Pancreas (tissue), 10 donors: Measurements from ENCODE around the gene PLCB2. TPM values are rescaled to one million over a fixed set of nuclear protein-coding genes. Genes with fewer than 3 reads are reported as not detected.

ENCODE experiments used
- ATAC-seq, 4 donors: fragments of 200-7000 bp; cut with Tn5 transposase; one replicate each; pipeline versions ENCODE4 v1.8.0 to v1.9.1; 2020; ENCODE audit warnings: mild to moderate bottlenecking in 4 of 4, moderate library complexity in 4 of 4
- DNase-seq, 6 donors: peaks; one replicate each; pipeline ENCODE4 v3.0.0-alpha.2; 2020
- FAIRE-seq: peaks from 2 replicates; lab custom pipeline; 2012; peaks lifted over from hg19 to GRCh38; lab: Jason Lieb, UNC
- H3K27ac ChIP-seq, 4 donors: fragments of 200-600 bp; sonication (generic); 1 replicate in 3 of 4; 2 replicates in 1 of 4; pipeline versions ENCODE4 v1.5.0 to v1.8.0; 2020
- H3K27me3 ChIP-seq, 4 donors: fragments of 200-600 bp; one replicate each; pipeline ENCODE4 v1.8.0; 2021
- H3K36me3 ChIP-seq, 3 donors: fragments of 200-600 bp; sonication (generic) in 1 of 3; one replicate each; pipeline versions ENCODE4 v1.5.0 to v1.8.0; 2020 to 2021
- H3K4me1 ChIP-seq, 3 donors: fragments of 200-600 bp; one replicate each; pipeline ENCODE4 v1.8.0; 2021
- H3K4me3 ChIP-seq, 4 donors: fragments of 200-600 bp; sonication (generic) in 2 of 4; one replicate each; pipeline versions ENCODE4 v1.5.0 to v1.8.0; 2020 to 2021
- H3K9me3 ChIP-seq, 4 donors: fragments of 200-600 bp; one replicate each; pipeline ENCODE4 v1.8.0; 2021
- CTCF ChIP-seq, 4 donors: fragments of 200-600 bp; sonication (generic) in 3 of 4; IDR thresholded peaks; one replicate each; pipeline versions ENCODE4 v1.5.0 to v1.8.0; 2021; ENCODE audit warnings: antibody characterized with exemption in 4 of 4
- WGBS, 2 donors: extraction: QIAGEN DNeasy Blood & Tissue Kit; methylation state at CpG; one replicate each; pipeline ENCODE4 v1.1.7; 2013; 5-methylcytosine and 5-hydroxymethylcytosine counted together
- intact Hi-C, 3 donors: fragments of 100-400 bp; cut with DNase I; formaldehyde crosslinking; loops; one replicate each; pipeline versions ENCODE4 v1.11.1 to v1.14.2; 2022
- polyA plus RNA-seq, 2 donors: library from polyadenylated mRNA; stranded (reverse); fragments of 200-250 nt; gene quantifications; one replicate each; pipeline ENCODE4 v1.2.3, GENCODE V29; 2013
- total RNA-seq, 6 donors: library from RNA; stranded (reverse); fragmentation: NEBNext Ultra II Directional in 4 of 6; extraction: Animal tissue kit (Norgen Biotek cat#: 25700) in 4 of 6; gene quantifications; one replicate each; pipeline versions ENCODE4 v1.2.1 to v1.2.4, GENCODE V29; 2021 to 2023
- donor health status: healthy with polysubstance abuse.
- donor health status: DM: no; HTN: no; CAD: no; lungs with moderate emphysema.
- donor health status: DM: no; HTN: no; CAD: no.
- donor health status: control.
- donor health status: control.
- donor health status: Bipolar disorder and iron deficiency.
- donor health status: DM: yes; HTN: yes; CAD: no.
- donor health status: DM: no; HTN: no; CAD: no.
- donor health status: DM: no; HTN: no; CAD: no.
- donor health status: DM: yes; HTN: yes; CAD: no.

Gene PLCB2
- total and polyA plus RNA-seq, 8 donors, result 0.94 to 23.5 (median 5.7) TPM

GRCh38 chr15:40302981-40303380 lies 4.8 kb downstream of the PLCB2 start:
- TF ChIP-seq CTCF (IDR thresholded peaks at IDR 0.05), result no peak
- 56 to 65% methylated on average over 10 to 11 of the region's 11 CpGs for WGBS, 2 donors
- no peaks in the 10 kb centered on the region for H3K4me1 ChIP-seq
- intact Hi-C loops, result no loop called here
- H3K27ac ChIP-seq, result no peak overlapping the region
- H3K9me3 ChIP-seq, result no peaks in the 10 kb centered on the region
- ATAC-seq, result no peak
- no peaks in the 10 kb centered on the region for H3K36me3 ChIP-seq
- peak in 2 of 6 donors; percentile 21 to 40 for DNase-seq
- H3K4me3 ChIP-seq, result no peak overlapping the region
- no peak for FAIRE-seq
- H3K27me3 ChIP-seq, result no peaks in the 10 kb centered on the region

DNA sequence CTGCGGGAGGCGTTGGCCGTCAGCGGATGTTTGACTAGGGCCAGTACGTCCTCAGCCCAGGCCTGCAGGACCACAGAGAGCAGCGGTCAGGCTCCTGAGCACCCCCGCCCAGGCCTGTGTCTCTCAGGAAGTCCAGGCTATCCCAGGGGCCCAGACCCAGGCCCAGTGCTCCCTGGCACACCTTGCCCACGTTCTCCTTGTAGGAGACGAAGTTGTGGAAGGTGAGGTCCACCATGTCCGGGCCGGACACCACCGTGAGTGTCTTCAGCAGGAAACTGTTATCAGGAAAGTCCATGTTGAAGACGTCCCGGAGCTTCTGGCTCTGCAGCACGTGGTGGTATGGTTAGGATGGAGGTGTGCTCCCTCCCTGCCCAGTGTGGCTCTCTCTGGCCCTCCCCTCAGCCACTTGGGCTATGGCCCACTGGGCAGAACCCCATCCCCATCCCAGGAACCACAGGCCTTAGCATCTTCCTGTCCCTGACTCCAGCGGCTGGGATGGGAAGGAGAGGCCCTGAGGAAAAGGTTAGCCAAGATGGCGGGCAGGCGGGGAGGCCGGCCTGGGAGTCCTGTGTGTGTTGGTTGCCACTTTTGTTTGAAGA lies 5.3 kb downstream of the PLCB2 start:
- no peak for ATAC-seq
- 86 to 90% methylated on average over 19 of the region's 19 CpGs for WGBS, 2 donors

GRCh38 chr15:40301467-40302179 lies 6.1 kb downstream of the PLCB2 start:
- FAIRE-seq, result no peak
- ATAC-seq, result peak in 1 of 4 donors; percentile 31
- H3K4me1 ChIP-seq, result no peaks in the 10 kb centered on the region
- H3K36me3 ChIP-seq, result no peaks in the 10 kb centered on the region
- intact Hi-C loops, result no loop called here
- no peaks in the 10 kb centered on the region for H3K9me3 ChIP-seq
- H3K4me3 ChIP-seq, result no peak overlapping the region
- no peaks in the 10 kb centered on the region for H3K27me3 ChIP-seq
- no peak for TF ChIP-seq CTCF (IDR thresholded peaks at IDR 0.05)
- peak in 2 of 6 donors; percentile 9 to 42 for DNase-seq
- no peak overlapping the region for H3K27ac ChIP-seq
- WGBS, 2 donors, result 72 to 74% methylated on average over 12 of the region's 12 CpGs

More for the DNA sequence above, 5.3 kb downstream of the PLCB2 start:
- H3K27me3 ChIP-seq, result no peaks in the 10 kb centered on the region
- no peak overlapping the region for H3K27ac ChIP-seq
- no peaks in the 10 kb centered on the region for H3K9me3 ChIP-seq
- no peaks in the 10 kb centered on the region for H3K4me1 ChIP-seq
- intact Hi-C loops, result no loop called here
- DNase-seq (peak in 2 of 6 donors; percentile 16 to 49), FAIRE-seq (no peak)
- H3K4me3 ChIP-seq, result no peak overlapping the region
- TF ChIP-seq CTCF (IDR thresholded peaks at IDR 0.05), result no peak
- H3K36me3 ChIP-seq, result no peaks in the 10 kb centered on the region

DNA sequence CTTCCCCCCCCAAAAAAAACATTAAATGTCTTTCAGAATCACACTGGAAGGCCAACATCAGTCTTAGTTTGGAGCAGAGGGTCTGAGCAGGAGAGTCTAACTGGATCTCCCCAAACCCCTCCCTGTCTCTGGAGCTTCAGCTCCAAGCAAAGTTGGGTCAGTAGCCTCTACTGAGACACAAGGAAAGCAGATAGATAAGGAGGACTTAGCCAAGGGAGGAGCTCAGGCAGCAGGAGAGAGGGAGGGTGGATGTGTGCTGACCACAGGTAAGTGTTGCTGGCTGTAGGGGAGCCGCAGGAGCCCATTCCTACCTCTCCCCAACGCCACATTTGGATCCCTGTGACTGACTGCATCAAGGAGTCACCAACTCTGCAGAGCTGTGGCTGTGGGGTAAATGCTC lies 7.0 kb downstream of the PLCB2 start:
- peak in 2 of 6 donors; percentile 1 to 7 for DNase-seq
- ATAC-seq, result no peak
- H3K27me3 ChIP-seq, result no peaks in the 10 kb centered on the region
- intact Hi-C loops, result no loop called here
- 94 to 100% methylated on average over 2 of the region's 2 CpGs for WGBS, 2 donors
- no peak overlapping the region for H3K4me3 ChIP-seq
- no peak overlapping the region for H3K27ac ChIP-seq
- no peaks in the 10 kb centered on the region for H3K9me3 ChIP-seq
- H3K36me3 ChIP-seq, result no peaks in the 10 kb centered on the region
- no peak for FAIRE-seq
- peaks cover 0 to 5% (median under 1%) of the 10 kb centered on the region in 3 donors for H3K4me1 ChIP-seq
- TF ChIP-seq CTCF (IDR thresholded peaks at IDR 0.05), result no peak

DNA sequence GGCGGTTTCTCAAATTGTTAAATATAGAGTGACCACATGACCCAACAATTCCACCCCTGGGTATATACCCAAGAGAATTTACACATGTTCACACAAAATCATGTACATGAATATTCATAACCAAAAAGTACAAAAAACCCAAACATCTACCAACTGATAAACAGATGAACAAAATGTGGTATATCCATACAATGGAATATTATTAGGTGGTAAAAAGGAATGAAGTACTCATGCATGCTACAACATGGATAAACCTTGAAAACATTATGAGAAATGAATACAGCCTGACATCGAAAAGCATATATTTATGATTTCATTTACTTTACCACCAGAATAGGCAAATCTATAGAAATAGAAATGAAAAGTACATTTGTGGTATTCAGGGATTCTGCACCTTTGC lies 7.4 kb downstream of the PLCB2 start:
- no peaks in the 10 kb centered on the region for H3K27me3 ChIP-seq
- FAIRE-seq, result no peak
- no peaks in the 10 kb centered on the region for H3K9me3 ChIP-seq
- H3K36me3 ChIP-seq, result no peaks in the 10 kb centered on the region
- peaks cover 0 to 5% (median 3%) of the 10 kb centered on the region in 3 donors for H3K4me1 ChIP-seq
- no peak overlapping the region for H3K4me3 ChIP-seq
- no peak for DNase-seq
- TF ChIP-seq CTCF (IDR thresholded peaks at IDR 0.05), result no peak
- intact Hi-C loops, result no loop called here
- 92 to 96% methylated on average over 2 of the region's 2 CpGs for WGBS, 2 donors
- H3K27ac ChIP-seq, result no peak overlapping the region
- no peak for ATAC-seq
